ENCODE results near the gene FIGN. TPM values are rescaled to one million over a fixed set of nuclear protein-coding genes. Genes with fewer than 3 reads are reported as not detected.

The FIGN gene
- total RNA-seq, 1 experiment from 2014 or later: not detected

DNA sequence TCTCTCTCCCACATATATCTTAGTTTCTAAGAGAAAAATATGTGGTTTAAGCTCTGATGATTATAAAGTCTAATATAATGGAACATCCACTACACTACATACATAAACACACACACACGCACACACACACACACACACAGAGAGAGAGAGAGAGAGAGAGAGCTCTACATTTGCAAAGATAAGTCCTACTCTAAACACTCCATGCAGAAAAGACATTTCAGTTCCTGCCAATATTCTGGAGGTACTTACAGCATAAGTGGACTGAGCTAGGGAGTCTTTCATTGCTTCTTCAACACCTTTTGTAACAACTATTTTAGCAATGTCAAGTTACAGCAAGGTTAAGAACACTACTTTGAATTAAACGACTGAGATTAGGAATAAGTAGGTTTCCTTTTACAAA, 80.1 kb downstream of the FIGN start:
- ChIA-PET CTCF (interaction anchor here (0.8 kb wide), 1 partner anchor 12 kb away, joined by 4 read pairs; no protein-coding TSS in a partner anchor), RAD21 (ENCODE audit: low non-redundant PET in 1 of 2, low total read pairs in 2 of 2, uncharacterized antibody in 2 of 2, unreplicated experiment in 2 of 2) (no interaction called here)

More for the DNA sequence above, 80.1 kb downstream of the FIGN start:
- no peaks in the 10 kb centered on the region for H3K79me2 ChIP-seq (ENCODE audit: insufficient read depth, low read length)
- peaks cover 35% of the 10 kb centered on the region for H3K27me3 ChIP-seq (ENCODE audit: insufficient read depth, low read length)
- no peak overlapping the region for H3K4me2 ChIP-seq (ENCODE audit: low read length)
- no peaks in the 10 kb centered on the region for H3K36me3 ChIP-seq (ENCODE audit: control insufficient read depth in 1 of 2, insufficient read depth in 2 of 2, low read length in 2 of 2)
- H3K9ac ChIP-seq (ENCODE audit: low read length): no peak overlapping the region
- intact Hi-C loops (cut with micrococcal nuclease): no loop called here
- no peak overlapping the region for H3K27ac ChIP-seq (ENCODE audit: low read depth, low read length)
- H3K4me1 ChIP-seq (ENCODE audit: control insufficient read depth in 1 of 2, insufficient read depth in 2 of 2, low read length in 2 of 2): no peaks in the 10 kb centered on the region
- H4K20me1 ChIP-seq (ENCODE audit: insufficient read depth): no peaks in the 10 kb centered on the region
- no peak overlapping the region for H3K4me3 ChIP-seq (replicated peaks in 1 of 2; ENCODE audit: low read depth in 1 of 2, low read length in 2 of 2)
- no peaks in the 10 kb centered on the region for H3K9me2 ChIP-seq (ENCODE audit: insufficient read depth)
- no peaks in the 10 kb centered on the region for H3K9me3 ChIP-seq (ENCODE audit: control insufficient read depth in 1 of 2, insufficient read depth in 1 of 2, low read depth in 1 of 2, low read length in 2 of 2)
- ATAC-seq (no peak), DNase-seq (ENCODE audit: low read depth, low spot score) (no peak)
- POLR2A ChIA-PET: no interaction called here
- TF ChIP-seq CBX3 (IDR thresholded peaks at IDR 0.05; ENCODE audit: low read depth) (no peak), SRF (IDR thresholded peaks at IDR 0.05; ENCODE audit: low read depth) (no peak), TCF7L2 (IDR thresholded peaks at IDR 0.05; ENCODE audit: borderline replicate concordance, extremely low read depth, insufficient read depth, insufficient read length) (no peak), SIN3A (IDR thresholded peaks at IDR 0.05; ENCODE audit: low read depth) (no peak), ELF1 (IDR thresholded peaks at IDR 0.05; ENCODE audit: borderline replicate concordance, low read depth) (no peak), ZNF274 (IDR thresholded peaks at IDR 0.05; ENCODE audit: low read depth, low read length) (no peak), EZH2phosphoT487 (IDR thresholded peaks at IDR 0.05; ENCODE audit: borderline replicate concordance) (no peak), RAD21 (IDR thresholded peaks at IDR 0.05; ENCODE audit: low read depth) (no peak), FOSL1 (IDR thresholded peaks at IDR 0.05; ENCODE audit: low read depth) (no peak), ZFX (IDR thresholded peaks at IDR 0.05) (no peak), JUND (IDR thresholded peaks at IDR 0.05) (no peak)
- TF ChIP-seq, protein P1, sequence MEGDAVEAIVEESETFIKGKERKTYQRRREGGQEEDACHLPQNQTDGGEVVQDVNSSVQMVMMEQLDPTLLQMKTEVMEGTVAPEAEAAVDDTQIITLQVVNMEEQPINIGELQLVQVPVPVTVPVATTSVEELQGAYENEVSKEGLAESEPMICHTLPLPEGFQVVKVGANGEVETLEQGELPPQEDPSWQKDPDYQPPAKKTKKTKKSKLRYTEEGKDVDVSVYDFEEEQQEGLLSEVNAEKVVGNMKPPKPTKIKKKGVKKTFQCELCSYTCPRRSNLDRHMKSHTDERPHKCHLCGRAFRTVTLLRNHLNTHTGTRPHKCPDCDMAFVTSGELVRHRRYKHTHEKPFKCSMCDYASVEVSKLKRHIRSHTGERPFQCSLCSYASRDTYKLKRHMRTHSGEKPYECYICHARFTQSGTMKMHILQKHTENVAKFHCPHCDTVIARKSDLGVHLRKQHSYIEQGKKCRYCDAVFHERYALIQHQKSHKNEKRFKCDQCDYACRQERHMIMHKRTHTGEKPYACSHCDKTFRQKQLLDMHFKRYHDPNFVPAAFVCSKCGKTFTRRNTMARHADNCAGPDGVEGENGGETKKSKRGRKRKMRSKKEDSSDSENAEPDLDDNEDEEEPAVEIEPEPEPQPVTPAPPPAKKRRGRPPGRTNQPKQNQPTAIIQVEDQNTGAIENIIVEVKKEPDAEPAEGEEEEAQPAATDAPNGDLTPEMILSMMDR (IDR thresholded peaks at IDR 0.05 in 2 of 3, conservative IDR thresholded peaks at IDR 0.05 in 1 of 3; ENCODE audit: borderline replicate concordance in 1 of 3, insufficient read depth in 1 of 3, low read depth in 2 of 3, low read length in 2 of 3): no peak
- TF ChIP-seq, protein P2, sequence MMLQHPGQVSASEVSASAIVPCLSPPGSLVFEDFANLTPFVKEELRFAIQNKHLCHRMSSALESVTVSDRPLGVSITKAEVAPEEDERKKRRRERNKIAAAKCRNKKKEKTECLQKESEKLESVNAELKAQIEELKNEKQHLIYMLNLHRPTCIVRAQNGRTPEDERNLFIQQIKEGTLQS (IDR thresholded peaks at IDR 0.05): no peak
- no TSS peak for BruUV-seq (replicated peaks)
- H2AFZ ChIP-seq (ENCODE audit: low read depth, low read length, poor library complexity, severe bottlenecking): no peak overlapping the region

Data from HCT116 (cell line).